ENCODE measurements around the gene ZNF138.
"Not testable (repeated sequence)": the region's sequence is repeated elsewhere in the genome, so short reads cannot be mapped to it uniquely, and the experiment has no call there.

ZNF138 gene

GRCh38 chr7:64838691-64839090 lies 44.5 kb downstream of the ZNF138 start:
- no peak for DNase-seq (ENCODE audit: low read depth)

GRCh38 chr7:64839910-64840309 lies 45.7 kb downstream of the ZNF138 start:
- no peak for DNase-seq (ENCODE audit: low read depth)

GRCh38 chr7:64849250-64849923 lies 55.2 kb downstream of the ZNF138 start:
- no peak for DNase-seq (ENCODE audit: low read depth)

- no peak for DNase-seq (ENCODE audit: low read depth)
These were observed 55.8 kb downstream of the ZNF138 start for GRCh38 chr7:64849924-64850499.

GRCh38 chr7:64853679-64854078 lies 59.5 kb downstream of the ZNF138 start:
- no peak for DNase-seq (ENCODE audit: low read depth)

- DNase-seq (ENCODE audit: low read depth), result no peak
These were observed 60.7 kb downstream of the ZNF138 start for GRCh38 chr7:64854969-64855368.

- DNase-seq (ENCODE audit: low read depth), result no peak
These were observed 68.8 kb downstream of the ZNF138 start for GRCh38 chr7:64863021-64863420.

- DNase-seq (ENCODE audit: low read depth), result not testable (repeated sequence)
These were observed 69.3 kb downstream of the ZNF138 start for GRCh38 chr7:64863530-64863929.

- no peak for DNase-seq (ENCODE audit: low read depth)
These were observed 69.7 kb downstream of the ZNF138 start for GRCh38 chr7:64863969-64864368.

- DNase-seq (ENCODE audit: low read depth), result no peak
These were observed 73.7 kb downstream of the ZNF138 start for GRCh38 chr7:64867863-64868440.

- DNase-seq (ENCODE audit: low read depth), result no peak
These were observed 74.3 kb downstream of the ZNF138 start for GRCh38 chr7:64868499-64868898.

GRCh38 chr7:64869121-64869725 lies 75.0 kb downstream of the ZNF138 start:
- no peak for DNase-seq (ENCODE audit: low read depth)

- no peak for DNase-seq (ENCODE audit: low read depth)
These were observed 75.8 kb downstream of the ZNF138 start for GRCh38 chr7:64869912-64870562.

- no peak for DNase-seq (ENCODE audit: low read depth)
These were observed 76.4 kb downstream of the ZNF138 start for GRCh38 chr7:64870656-64871055.

GRCh38 chr7:64871761-64872160 lies 77.5 kb downstream of the ZNF138 start:
- no peak for DNase-seq (ENCODE audit: low read depth)

GRCh38 chr7:64872351-64873154 lies 78.3 kb downstream of the ZNF138 start:
- DNase-seq (ENCODE audit: low read depth), result no peak

- DNase-seq (ENCODE audit: low read depth), result no peak
These were observed 78.9 kb downstream of the ZNF138 start for GRCh38 chr7:64873155-64873500.

GRCh38 chr7:64873517-64873916 lies 79.3 kb downstream of the ZNF138 start:
- DNase-seq (ENCODE audit: low read depth), result no peak

- DNase-seq (ENCODE audit: low read depth), result no peak
These were observed 79.9 kb downstream of the ZNF138 start for GRCh38 chr7:64874114-64874513.

GRCh38 chr7:64874562-64875250 lies 80.5 kb downstream of the ZNF138 start:
- no peak for DNase-seq (ENCODE audit: low read depth)

GRCh38 chr7:64875258-64875657 lies 81.0 kb downstream of the ZNF138 start:
- DNase-seq (ENCODE audit: low read depth), result no peak

All from stimulated activated CD8-positive, alpha-beta memory T cell treated with anti-CD3 and anti-CD28 coated beads, Interleukin-4, amount 100 ng/mL, for 24 hours (primary cell).